Measurements from ENCODE around the gene PTCSC3.
"Not testable (repeated sequence)": the region's sequence is repeated elsewhere in the genome, so short reads cannot be mapped to it uniquely, and the experiment has no call there.

Gene PTCSC3

DNA sequence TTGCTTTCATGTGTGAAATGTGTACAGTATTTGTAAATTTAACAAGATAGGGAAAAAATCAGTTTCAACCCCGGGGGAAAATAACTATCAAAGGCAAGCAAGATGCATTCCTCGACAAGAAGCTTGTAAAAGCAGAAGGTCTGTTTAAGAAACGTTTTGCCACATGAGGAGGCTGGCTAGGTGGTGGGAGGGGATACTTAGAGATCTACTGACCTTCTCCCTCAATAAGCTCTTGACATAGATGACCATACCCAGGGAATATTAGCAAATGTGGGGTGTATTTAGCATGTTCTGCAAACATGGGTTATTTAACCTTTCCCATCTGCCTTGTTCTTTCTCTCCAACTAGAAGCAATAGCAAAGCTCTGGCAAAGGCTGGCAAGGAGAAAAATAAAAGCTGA lies 4.9 kb downstream of the PTCSC3 start:
- DNase-seq = no peak

DNA sequence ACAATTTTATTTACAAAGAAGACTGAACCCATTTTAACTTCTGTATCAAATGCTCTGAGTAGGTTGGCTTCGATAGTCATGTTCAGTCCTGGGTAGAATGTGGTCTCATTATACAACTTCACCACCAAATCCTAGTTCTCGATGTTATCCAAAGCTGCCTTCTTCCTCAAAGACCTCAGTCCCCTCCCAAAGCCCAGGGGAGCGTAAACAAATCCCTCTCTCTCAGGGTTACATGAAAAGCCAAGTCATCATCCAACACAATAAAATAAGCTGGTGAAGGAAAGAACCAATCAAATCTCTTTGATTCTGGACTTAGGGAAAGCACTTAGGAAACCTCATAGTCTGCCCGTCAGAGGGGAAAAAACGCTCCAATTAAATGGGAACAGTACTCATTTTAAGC lies 9.1 kb downstream of the PTCSC3 start:
- no peak for DNase-seq

DNA sequence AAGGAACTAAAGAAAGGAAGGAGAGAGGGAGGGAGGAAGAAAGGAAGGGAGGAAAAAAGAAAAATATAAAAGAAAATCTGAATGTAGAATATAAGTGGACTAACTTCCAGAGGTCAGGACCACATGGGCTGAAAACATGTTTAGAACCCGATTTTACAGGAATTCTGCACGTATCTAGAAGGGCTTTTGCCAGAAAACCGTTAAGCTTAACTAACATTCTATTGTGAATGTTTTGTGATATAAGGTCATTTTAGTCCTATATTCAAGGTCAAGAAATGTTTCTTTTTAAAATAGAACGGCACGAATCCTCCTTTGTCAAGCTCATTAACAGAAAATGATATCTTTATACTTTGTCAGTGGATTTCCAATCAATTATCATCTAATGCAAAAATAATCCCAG lies 13.1 kb downstream of the PTCSC3 start:
- DNase-seq = no peak

DNA sequence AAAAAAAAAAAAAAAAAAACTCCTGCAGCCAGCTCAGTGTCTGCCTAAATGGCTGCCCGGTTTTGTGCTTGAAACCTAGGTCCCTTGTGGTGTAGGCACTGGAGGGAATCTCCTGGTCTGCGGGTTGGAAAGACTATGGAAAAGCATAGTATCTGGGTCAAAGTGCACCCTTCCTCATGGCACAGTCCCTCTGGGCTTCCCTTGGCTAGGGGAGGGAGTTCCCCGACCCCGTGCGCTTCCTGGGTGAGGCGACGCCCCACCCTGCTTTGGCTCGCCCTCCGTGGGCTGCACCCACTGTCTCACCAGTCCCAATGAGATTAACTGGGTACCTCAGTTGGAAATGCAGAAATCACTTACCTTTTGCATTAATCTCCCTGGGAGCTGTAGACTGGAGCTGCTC lies 14.3 kb downstream of the PTCSC3 start:
- no peak for DNase-seq

DNA sequence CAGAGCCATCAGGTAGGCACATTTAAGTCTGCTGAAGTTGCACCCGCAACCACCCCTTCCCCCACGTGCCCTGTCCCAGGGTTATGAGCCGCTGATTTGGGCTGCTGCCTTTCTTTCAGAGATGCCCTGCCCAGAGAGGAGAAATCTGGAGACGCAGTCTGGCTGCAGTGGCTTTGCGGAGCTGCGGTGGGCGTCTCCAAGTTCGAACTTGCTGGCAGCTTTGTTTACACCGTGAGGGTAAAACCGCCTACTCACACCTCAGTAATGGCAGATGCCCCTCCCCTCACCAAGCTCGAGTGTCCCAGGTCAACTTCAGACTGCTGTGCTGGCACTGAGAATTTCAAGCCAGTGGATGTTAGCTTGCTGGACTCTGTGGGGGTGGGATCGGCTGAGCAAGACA lies 14.7 kb downstream of the PTCSC3 start:
- no peak for DNase-seq

DNA sequence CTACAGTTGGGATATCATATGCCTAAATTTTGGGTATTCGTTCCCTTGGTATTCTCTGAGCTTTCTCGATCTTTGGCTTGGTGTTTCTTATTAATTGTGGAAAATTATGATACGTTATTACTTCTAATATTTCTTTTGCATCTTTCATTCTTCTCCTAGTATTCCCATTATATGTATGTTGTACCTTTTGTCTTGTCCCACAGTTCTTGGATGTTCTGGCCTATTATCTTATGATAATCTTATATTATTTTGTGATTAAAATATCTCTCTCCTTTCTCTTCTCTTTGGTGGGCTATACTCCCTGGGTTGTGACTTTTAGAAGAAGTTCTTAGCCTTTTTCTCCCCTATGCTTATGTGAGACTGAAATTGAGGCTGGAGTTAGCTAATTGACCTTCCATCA lies 25.2 kb downstream of the PTCSC3 start:
- no peak for DNase-seq

DNA sequence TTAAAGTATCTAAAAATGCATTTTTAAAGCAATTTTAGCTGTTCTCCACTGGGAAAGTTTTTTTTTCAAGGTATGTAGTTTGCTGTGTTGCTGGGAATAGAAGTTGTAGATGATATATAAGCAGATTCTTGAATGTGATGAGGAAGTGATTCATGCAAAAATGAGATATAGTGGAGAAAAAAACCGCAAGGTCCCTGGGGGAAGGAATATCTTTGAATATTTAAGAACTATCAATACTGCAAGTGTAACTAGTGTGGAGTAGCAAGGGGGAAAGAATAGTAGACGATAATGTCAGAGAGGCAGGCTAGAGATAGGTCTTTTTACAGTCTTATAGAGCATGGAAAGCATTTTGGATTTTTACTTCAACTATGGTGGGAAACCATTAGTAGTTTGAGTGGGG lies 42.5 kb downstream of the PTCSC3 start:
- no peak for DNase-seq

DNA sequence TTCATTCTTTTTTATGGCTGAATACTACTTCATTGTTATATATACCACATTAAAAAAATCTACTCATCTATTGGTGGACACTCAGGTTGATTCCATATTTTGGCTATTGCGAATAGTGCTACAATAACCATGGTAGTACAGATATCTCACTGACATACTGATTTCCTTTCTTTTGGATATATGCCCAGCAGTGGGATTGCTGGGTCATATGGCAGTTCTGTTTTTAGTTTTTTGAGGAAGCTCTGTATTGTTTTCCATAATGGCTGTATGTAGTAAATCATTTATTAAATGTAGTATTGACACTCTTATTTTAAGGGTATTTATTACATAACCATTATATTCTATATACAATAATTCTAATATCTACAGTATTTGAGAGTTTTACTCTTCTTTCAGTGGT lies 43.7 kb downstream of the PTCSC3 start:
- no peak for DNase-seq

DNA sequence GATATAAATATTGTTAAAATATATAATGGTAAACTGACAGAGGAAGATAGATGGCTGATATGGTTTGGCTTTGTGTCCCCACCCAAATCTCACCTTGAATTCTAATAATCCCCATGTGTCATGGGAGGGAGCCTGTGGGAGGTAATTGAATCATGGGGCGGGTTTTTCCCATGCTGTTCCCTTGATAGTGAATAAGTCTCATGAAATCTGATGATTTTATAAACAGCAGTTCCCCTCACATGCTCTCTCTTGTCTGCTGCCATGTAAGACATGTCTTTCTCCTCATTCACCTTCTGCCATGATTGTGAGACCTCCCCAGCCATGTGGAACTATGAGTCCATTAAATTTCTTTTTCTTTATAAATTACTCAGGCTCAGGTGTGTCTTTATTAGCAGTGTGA lies 46.3 kb downstream of the PTCSC3 start:
- no peak for DNase-seq

DNA sequence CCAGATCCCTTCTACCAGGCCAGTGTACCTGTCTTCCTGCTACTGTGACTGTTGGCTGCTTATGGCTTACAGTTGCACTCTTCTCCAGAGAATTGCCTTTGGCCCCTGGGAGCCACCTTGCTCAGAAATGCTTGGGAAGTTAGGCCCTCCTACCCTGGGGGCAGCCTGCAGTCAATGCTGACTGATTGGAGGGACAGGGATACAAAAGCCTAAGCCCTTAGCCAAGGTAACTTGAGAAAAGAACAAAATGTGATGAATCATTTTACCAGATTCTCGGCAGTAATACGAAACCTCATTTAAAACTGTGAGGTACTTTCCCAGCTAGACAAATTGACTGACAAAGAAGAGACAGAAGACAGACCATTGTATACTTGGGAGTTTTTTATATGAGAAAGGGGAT lies 47.3 kb downstream of the PTCSC3 start:
- no peak for DNase-seq

DNA sequence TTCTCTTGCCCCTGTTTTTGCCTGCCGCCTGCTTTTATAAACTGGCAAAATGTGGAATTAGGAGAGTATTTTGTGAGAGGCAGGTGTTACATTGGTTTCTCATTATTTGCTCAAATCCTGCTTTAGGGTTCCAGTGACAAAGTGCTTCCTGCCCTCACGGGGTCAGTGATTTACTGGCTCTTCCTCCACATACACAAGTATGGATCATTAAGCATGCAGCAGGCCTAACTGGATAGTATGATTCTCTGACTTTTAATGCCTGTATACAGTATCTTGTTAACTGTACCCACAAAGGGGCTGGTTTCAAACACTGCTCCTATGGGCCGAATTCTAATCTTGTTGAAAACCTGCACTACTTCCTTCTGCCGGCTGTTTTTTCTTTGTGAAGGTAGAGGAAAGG lies 63.2 kb downstream of the PTCSC3 start:
- DNase-seq = no peak

DNA sequence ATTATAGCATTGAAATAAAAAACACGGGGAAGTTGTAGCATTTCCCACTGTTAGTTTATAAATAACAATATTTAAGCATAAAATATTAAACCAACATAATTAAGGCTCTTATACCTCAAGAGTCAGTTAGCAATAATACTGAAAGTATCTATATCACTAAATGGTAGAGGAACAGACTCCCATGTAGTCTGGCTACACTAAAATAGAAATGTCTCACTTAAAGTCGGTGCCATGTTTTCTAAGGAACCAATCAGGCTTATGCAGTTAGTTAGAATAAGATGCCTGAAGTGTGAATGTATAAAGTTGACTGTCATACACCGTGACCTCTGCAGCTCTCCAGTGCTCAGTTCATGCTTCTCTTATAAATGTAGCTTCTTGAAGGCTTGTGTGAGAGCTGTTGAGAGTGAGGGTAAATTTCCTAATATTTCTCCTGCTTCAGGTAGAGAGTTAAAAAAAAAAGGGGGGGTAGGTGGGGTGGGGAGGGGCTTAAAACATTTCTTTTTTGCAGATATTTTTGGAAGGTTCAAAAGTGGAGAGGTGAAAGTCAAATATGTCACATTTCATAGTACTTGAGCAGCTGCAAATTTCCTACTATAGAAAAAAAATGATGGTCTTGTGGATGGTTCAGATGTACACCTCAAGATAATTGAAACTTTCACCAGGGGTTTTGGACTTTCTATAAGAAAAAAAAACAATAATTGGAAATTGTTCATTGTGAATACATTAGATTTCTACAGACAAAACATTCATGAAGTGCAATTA lies 64.5 kb downstream of the PTCSC3 start:
- no peak for DNase-seq

DNA sequence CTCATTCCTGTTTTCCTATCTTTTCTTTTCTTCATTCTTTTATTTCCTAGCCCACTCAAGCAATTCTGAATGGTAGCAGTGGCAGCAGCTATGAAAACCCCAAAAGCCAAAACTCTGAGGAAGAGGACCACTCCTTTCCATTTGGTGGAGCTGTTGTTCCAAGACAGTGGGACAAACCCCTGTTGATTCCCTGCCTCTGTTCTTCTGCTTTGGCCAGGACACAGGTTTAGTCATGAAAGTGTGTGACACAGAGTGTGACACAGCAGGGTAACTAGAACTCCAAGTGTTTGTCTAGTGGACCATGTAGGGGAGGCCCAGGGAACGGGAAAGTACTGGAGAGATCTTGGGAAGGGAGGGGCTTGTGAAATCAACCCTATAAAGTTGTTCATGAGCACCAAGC lies 71.1 kb downstream of the PTCSC3 start:
- DNase-seq = no peak

DNA sequence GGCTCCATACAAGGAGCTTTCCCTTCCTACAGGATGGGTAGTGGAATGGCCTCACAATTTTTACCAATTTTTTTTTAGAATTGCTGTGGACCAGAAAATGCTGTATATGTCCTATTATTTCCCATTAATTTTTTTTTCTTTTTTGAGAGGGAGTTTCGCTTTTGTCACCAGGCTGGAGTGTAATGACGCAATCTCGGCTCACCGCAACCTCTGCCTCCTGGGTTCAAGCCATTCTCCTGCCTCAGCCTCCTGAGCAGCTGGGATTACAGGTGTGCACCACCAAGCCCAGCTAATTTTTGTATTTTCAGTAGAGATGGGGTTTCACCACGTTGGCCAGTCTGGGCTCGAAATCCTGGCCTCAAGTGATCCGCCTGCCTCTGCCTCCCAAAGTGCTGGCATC lies 72.3 kb downstream of the PTCSC3 start:
- not testable (repeated sequence) for DNase-seq

DNA sequence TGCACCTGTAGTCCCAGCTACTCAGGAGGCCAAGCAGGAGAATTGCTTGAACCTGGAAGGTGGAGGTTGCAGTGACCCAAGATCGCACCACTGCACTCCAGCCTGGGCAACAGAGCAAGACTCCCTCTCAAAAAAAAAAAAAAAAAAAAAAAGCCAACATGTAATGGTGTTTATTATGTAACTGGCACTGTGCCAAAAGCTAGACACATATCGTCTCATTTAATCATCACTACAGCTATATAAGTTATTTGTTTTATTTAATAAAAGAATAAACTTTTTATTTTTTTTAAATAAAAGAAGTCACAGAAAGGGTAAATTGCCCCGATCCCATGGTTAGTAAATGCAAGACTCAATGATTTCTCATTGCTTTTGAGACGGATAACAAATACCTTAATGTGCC lies 76.9 kb downstream of the PTCSC3 start:
- DNase-seq = no peak

DNA sequence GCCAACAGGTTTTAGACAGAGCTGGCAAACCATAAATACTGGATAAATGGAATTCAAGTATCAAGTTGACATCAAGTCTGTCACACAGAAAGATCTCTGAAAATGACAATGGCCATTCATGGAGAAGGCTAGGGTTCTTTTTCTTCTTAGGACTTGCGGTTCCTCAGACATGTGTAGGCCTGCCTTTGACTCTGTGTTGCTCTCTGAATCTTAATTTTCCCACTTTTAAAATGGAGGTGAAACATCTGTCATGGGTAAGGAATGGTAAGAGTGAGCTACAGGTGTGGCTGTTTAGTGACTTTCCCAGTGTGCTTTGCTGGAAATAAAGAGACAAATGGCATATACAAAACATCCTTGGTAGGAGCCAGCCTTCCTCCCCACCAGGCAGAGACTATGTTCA lies 79.2 kb downstream of the PTCSC3 start:
- DNase-seq = no peak

DNA sequence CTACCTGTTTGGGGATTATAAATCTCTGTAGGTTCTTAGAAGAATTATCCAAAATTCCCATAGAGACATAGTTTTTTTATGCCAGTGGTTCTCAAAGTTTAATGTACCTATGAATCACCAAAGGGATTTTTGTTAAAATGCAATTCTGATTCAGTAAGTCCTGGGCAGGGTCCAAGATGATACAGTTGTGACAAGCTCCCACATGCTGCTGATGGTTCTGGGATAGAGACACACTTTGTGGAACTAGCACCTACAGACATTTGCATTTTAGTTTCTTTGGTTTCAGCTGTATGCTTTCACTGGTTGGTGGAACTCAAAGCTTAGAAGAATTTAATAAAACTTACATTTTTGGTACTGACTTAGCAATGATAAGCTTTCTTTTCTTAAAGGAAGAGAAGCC lies 80.4 kb downstream of the PTCSC3 start:
- DNase-seq = no peak

DNA sequence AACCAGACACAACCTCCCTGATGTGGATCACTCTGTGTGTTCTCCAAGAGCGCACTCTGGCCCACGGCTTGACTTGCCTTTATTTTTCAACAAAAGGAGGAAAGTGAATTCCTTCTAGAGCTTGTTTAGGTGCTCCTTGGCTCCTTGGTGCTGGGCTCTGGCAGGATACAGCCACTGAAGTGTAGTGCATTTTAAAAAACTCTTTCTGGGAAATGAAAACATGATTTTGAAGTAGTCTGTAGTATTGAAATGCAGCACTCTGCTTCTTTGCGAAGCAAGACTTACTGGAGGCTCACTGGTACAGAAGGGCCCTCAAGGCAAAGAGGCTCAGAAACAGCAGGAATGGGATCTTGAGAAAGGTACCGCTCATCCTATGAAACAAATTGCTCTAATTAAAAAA lies 81.6 kb downstream of the PTCSC3 start:
- DNase-seq = no peak

DNA sequence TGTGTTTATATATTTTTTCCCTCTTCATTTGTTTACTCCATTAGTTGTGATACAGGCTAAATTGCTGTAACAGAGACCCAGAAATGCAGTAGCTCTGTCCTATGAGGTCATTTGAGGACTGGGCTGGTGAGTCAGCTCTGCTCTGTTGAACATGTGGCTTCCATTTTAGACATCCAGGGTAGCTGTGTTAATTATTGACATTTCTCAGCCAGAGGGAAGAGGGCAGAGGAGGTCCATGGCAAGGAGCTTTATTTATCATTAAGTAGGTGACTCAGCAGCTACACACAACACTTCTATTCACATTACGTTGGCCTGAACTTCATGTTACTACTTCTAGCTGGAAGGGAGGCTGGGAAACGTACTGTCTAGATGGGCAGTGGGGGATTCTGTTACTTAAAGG lies 85.4 kb downstream of the PTCSC3 start:
- DNase-seq = no peak

DNA sequence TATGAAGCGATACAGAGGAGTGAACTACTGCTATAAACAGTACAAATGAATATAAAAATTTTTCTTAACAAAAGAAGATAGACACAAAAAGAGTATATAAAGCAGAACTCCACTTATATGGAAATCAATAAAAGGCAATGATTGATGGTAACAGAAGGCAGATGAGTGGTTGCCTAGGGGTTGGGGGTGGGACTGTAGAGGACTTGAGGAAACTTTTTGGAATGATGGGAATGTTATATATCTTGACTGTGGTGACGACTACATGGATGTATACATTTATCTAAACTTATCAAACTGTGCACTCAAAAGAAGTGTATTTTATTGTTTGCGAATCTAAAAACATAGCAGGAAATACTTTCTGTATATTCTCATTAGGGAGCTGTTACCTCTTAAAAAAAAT lies 89.1 kb downstream of the PTCSC3 start:
- DNase-seq = no peak

DNA sequence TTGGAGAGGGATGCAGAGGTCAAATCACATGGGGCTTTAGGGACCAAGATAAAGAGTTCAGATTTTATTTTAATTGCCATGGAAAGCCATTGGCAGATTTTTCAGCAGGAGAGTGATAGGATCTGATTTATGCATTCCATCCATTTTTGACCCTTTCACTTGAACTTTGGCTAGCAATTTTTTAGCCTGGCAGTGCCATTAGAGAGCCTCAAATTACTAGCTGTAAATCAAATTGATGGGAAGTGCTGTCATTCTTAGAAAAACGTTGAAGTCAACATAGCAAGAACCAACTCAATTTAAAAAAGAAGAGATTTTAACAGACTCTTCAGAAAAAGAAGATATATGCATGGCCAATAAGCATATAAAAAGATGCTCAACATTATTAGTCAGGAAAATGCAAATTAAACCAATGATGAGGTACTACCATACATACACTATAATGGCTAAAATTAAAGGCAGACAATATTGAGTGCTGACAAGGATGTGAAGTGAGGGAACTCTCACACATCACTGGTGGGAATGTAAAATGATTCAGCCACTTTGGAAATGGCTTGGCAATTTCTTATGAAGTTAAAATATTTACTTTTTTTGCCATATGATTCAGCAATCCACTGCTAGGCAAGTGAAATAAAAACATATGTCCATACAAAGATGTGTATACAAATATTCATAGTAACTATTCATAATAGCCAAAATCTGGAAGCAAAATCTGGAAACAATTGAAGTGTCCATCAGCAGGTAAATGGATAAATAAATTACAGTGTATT lies 89.7 kb downstream of the PTCSC3 start:
- DNase-seq = no peak

DNA sequence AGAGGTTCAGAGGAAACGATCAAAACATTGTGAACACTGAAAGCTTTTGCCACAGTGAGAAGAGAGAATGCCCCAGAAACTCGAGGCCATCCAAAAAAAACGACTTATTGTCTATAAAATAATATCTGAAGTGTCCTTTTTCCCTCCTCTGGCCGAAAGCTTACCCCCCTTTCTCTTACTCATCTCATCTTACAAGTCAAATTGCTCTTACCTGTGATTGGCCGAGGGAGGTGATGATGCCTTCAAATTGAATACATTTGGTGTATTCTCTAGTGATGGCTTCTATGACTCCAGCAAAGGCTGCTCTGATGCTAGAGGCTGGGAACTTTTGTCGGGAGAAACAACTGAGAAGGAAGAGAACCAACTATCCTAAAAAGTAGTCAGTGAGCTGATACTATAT lies 90.7 kb downstream of the PTCSC3 start:
- no peak for DNase-seq
